HTERT RPE-1 (cell line): ENCODE data around the gene CABLES2.

ENCODE experiments used
- in situ Hi-C: fragments of 300-500 bp; cut with MboI; formaldehyde crosslinking; loops from 4 replicates; pipeline ENCODE4 v1.14.3; 2020; ENCODE audit warnings: low sequenced_read_pairs

CABLES2 gene

GRCh38 chr20:62361799-62362589, 45.1 kb downstream of the CABLES2 start:
- in situ Hi-C loops: no loop called here

- in situ Hi-C loops: no loop called here
Measured at GRCh38 chr20:62360854-62361798, 46.0 kb downstream of the CABLES2 start.

GRCh38 chr20:62359491-62360121, 47.5 kb downstream of the CABLES2 start:
- in situ Hi-C loops: no loop called here

DNA sequence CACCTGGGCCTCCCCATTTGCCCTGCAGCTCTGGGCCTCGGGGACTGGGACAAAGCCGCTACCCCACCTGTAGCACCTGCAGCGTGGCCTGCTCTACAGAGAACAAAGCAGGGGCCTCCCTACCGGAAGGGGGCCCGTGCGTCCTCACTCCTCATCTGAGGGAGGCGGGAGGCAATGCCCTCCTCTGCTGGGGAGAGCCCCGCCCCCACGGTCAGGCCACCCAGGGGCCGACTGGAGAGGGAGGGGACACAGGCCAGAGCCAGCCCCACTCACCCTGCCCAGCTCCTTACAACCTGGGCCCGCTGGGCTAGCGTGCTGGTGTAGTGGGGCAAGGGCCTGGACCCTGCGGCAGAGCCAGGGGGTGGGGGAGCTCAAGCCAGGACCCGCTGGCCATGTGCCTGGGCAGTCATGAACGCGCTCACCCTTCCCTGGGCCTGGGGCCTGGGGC, 48.0 kb downstream of the CABLES2 start:
- in situ Hi-C loops: no loop called here

DNA sequence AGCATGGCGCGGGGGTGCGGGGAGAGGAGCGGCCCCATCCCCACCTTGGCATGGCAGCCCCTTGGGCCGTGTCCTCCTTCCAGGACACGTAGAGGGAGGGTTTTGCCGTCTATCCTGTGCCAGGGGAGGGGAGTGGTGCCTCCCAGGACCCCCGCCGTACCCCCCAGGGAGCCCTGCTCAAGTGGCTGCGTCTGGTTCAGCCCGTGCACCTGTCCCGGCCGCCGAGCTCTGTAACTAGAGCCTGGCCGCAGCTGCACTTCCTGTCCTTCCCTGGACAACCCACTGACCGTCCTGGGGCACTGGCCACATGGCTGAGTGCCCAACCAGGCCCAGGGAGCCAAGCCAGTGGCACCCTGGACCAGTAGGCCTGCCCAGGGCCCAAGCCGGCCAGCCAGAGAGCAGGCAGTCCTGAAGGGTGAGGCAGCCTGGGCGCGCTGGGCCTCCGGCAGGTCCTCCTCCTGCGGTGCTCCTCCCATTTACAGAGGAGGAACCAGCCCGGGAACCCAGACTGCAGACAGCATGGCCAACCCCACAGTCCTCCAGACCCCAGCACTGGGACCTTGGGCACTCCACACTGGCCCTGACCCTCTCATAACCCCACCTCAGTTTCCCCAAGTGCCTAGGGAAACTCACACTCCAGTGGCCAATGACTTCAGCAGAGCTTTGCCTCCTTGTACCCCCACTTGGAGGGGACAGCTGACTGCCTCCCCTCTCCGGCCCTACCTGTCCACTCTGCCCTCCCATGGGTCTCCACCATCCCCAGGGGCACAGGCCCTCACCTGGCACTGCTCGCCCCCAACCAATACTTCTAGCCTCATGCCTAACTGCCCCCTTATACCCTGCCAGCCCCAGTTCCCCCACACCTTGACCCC, 48.7 kb downstream of the CABLES2 start:
- in situ Hi-C loops: no loop called here

DNA sequence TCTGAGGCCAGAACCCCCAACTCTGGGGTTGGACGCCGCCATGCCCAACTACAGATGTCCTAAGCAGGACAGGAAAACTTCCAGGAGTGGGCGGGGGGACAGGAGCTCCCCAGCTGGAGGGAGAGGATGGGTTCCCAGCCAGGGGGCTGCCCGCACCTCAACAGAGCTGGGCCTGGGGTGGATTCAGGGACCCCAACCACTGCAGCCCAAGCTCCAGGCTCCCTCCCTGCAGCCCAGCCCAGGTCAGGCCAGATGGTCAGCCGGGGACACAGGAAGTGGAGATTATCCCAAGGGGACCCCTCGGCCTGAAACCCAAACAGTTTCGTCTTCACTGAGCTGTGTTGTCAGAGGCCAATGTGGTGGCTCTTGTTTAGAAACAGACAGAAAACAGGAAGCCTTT, 49.4 kb downstream of the CABLES2 start:
- in situ Hi-C loops: no loop called here

DNA sequence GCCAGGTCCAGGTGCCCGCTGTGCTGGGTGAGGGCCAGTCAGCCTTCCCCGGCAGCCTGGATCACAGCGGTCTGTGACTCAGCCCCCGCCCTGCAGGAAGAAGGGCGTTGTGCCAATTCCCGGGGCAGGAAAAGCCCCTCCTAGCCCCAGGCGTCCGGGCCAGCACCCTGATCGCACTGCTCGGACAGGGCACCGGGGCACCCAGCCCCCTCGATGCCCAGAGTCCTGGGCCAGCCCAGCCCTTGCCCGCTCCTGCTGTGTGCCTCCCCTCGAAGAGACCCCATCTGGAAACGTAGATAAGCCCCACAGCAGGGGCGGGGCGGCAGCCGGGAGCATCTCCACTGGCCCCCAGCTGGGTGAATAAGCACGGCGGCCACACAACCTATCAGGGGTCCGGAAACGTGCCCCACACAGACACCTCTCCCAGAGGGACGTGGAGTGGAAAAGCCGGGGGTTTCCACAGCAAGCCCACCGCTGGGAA, 49.9 kb downstream of the CABLES2 start:
- in situ Hi-C loops: no loop called here

DNA sequence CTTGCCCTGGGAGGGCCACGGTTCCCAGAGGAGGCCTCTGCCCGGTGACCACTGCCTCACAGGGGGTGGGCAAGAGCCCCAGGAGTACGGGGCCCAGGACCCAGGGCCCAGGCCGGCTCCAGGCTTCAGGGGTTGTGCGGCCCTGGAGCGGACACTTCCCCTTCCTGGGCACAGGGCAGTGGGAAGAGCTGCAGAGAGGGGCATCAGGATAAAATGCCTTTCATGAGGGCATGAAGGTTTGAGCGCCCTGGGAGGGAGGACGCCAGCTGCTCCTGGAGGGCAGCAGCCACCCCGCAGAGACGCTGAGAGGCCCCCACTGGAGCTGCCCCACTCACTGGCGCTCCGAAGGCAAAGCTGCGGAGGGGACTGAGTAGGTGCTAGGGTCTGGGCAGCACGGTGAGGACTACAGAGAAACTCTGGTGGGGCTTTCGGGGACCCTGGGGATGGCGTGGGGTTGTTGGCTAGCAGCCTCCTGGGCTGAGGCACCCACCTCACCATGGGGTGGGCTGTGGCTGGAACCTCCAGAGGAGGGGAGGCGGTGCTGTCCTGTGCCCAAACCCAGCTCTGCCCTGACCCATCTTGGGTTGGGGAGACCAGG, 50.4 kb downstream of the CABLES2 start:
- in situ Hi-C loops: no loop called here

DNA sequence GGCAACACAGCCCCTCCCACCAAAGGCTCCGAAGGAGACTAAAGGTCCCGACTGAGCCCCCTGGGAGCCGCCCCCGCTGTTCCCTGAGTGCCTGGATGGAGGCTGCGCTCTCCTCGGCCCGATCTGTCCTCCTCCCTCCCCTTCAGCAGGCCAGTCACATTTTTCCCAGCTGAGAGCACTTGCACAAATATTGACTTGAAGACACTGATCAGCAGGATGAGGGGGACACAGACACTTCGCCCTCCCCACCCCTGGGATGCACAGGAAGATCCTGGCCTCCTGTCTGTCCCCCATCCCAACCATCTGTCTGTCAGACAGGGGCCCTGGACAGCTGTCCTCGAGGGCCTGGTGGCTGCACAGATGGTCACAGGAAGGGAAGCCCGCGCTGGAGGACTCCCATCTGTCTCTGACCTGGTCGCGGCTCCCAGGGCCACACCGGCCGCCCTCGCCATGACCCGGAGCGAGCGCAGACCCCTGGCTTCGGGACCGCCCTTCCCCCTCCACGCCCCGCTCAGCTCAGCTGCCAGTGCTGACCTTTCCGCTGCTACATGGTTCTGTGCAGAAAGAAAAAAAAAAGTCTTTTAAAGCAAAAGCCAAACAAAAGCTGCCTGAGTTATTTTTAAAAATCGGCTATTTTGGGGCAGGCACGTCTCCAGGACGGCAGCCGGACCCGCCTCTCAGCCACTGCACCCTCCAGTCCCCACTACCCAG, 51.1 kb downstream of the CABLES2 start:
- in situ Hi-C loops: no loop called here

DNA sequence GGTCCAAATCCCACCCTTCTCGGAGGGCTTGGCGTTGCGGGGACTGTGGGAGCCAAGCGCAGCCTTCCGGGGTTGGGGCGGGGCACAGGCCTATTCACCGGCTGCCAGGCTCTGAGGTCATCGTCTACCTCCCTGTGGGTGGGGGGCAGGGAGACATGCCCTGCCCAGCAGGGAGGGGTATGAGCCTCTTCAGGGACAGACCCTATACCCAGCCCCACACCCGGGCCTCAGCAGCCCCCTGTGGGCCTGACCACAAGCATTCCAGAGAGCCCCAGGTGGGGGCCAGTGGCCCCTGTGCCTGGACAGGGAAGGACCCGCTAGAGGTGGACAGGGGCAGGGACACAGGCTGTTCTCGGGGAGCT, 51.6 kb downstream of the CABLES2 start:
- in situ Hi-C loops: no loop called here

GRCh38 chr20:62354811-62355341, 52.2 kb downstream of the CABLES2 start:
- in situ Hi-C loops: no loop called here

DNA sequence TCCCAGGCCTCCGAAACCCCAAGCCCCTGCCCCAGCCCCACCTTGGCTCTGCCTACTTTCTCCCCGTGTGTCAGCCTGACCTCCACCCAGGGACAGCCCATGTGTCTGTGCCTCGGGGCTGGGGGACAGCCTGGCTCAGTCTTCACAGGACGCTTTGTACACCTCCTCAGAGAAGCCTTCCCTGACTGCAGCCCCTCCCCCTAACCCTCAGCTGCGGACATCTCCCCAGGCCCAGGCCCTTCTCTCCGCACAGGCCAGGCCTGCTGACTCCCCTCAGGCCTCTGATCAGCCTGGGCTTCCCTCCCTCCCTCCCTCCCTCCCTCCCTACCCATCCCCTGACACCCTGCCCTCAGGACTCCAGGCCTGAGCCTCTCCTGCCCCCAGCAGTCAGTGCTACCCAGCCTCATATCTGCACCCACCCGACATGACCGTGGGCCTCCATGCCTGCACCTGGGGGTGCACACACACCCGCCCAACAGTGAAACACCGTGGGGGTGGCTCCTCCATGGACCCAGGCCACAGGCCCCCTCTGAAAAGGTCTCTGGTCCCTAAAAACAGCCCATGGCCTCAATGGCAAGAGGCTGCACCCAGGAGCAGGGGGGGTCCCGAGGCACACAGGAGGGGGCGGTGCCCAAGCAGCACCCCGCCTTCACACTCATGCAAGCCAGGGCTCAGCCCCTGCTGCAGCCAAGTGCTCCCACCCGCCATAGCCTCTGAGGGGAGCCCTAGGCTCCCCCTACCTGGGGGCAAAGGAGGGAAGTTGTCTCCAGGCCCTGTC, 52.9 kb downstream of the CABLES2 start:
- in situ Hi-C loops: no loop called here

- in situ Hi-C loops: no loop called here
Measured at GRCh38 chr20:62353289-62354030, 53.6 kb downstream of the CABLES2 start.

DNA sequence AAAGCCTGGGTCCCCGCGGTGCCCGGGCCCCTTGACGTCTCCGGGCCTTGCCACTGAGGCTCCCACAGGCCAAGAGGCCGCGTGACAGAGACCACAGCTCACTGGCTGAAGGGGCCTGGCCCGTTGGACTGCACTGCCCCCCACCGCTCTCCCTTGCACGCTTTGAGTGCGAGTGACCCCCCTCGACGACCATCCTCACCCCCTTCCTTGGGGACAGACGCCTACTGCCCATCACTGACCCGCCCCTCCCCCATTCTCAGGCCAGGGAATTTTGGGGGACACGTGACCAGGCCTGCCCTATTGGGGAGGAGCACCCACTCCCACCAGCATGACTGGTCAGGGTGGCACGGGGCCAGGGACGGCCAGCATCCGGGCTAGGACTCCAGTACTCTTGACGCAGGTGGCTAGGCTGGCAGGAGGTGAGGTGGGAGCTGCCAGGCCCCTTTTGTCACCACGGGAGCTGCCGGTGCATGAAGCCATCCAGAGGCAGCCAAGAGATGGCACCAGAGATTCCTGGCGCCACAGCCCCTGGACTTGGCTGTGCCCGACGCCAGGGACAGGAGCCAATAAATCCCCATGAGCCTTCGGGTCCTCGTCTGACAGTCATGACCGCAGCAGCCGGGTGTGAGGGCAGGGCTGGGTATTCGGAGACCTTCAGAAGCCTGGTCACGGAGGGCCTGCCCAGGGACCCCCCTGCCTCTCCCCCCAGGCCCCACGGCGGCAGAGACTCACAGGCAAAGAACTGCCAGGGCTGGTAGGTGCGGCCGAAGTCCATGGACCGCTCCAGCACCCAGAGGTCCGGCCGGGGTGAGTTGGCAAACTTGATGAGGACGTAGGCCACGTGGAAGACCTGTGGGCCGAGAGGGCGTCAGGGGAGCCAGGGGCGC, 54.4 kb downstream of the CABLES2 start:
- in situ Hi-C loops: no loop called here

DNA sequence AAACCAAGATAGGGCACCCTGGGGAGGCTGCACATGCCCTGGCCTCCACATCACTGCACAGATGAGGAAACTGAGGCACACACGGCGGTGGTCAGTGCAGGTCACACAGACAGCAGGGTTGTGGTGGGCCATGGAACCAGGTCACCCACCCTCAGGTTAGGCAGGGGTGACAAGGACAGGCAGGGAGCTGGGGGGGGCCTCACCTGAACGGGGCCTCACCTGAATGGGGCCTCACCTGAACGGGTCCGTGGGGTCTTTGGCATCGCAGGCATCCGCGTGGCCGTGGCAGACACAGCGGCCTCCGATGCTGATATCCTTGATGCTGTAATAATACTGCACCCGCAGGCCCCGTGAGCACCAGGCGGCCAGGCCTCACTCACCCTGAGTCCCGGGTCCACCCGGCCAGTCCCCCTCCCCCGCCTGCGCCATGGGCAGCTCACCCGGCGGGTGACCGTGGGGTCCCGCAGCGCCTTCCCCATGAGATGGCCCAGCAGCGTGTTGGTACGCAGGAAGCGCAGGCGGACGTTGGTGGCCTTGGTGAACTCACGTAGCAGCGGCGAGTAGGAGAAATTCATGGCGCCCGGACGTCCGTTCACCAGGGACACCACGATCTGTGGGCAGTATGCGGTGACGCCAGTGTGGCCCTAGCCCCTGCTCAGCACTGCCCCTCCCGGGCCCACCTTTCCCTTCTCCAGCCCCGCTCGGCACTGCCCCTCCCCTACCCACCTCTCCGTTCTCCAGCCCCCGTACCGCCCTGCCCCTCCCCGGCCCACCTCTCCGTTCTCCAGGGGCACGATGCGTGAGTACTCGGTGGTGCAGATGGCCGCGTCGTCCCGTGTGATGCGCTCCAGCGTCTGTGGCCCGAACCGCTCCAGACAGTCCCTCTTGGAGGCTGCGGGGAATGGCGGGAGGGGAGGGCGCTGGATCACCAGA, 55.4 kb downstream of the CABLES2 start:
- in situ Hi-C loops: no loop called here
